Endodermal cell (in vitro differentiated cells): ENCODE measurements around the gene LRRC34. TPM values are rescaled to one million over a fixed set of nuclear protein-coding genes. Genes with fewer than 3 reads are reported as not detected.

ENCODE experiments used
- DNase-seq: peaks from one replicate; pipeline ENCODE4 v3.0.0-alpha.2; 2017
- H3K27ac ChIP-seq: 2 replicates; pipeline ENCODE4 v1.5.1; 2013; ENCODE audit warnings: mild to moderate bottlenecking, low read depth, low read length, moderate library complexity
- H3K27me3 ChIP-seq: 2 replicates; pipeline ENCODE4 v1.6.1; 2013; ENCODE audit warnings: mild to moderate bottlenecking, low read length, moderate library complexity; ENCODE audit not compliant: insufficient read depth, control insufficient read depth, poor library complexity, severe bottlenecking
- H3K36me3 ChIP-seq: 2 replicates; pipeline ENCODE4 v1.7.0; 2013; ENCODE audit warnings: mild to moderate bottlenecking, low read length, moderate library complexity; ENCODE audit not compliant: control insufficient read depth, insufficient read depth
- H3K4me1 ChIP-seq: one replicate; pipeline ENCODE4 v1.7.0; 2013; ENCODE audit warnings: low read length; ENCODE audit not compliant: control insufficient read depth, insufficient read depth
- H3K4me3 ChIP-seq: 2 replicates; pipeline ENCODE4 v1.5.1; 2013; ENCODE audit warnings: mild to moderate bottlenecking, low read length, moderate library complexity
- H3K9ac ChIP-seq: 2 replicates; pipeline ENCODE4 v1.6.1; 2013; ENCODE audit warnings: mild to moderate bottlenecking, low read length, moderate library complexity; ENCODE audit not compliant: poor library complexity, severe bottlenecking; ENCODE audit errors: extremely low read depth
- H3K9me3 ChIP-seq: 2 replicates; pipeline ENCODE4 v1.6.1; 2013; ENCODE audit warnings: mild to moderate bottlenecking, low read length, moderate library complexity; ENCODE audit not compliant: control insufficient read depth
- H3K27ac Mint-ChIP-seq: 2 replicates; pipeline ENCODE4 v1.8.0; 2020; ENCODE audit warnings: mixed read lengths
- H3K27me3 Mint-ChIP-seq: 2 replicates; pipeline ENCODE4 v1.8.0; 2021; ENCODE audit warnings: mild to moderate bottlenecking, mixed read lengths; ENCODE audit not compliant: insufficient read depth
- H3K36me3 Mint-ChIP-seq: 2 replicates; pipeline ENCODE4 v1.8.0; 2020; ENCODE audit warnings: low read depth, mixed read lengths
- H3K4me1 Mint-ChIP-seq: 2 replicates; pipeline ENCODE4 v1.8.0; 2020; ENCODE audit warnings: mixed read lengths
- H3K4me3 Mint-ChIP-seq: 2 replicates; pipeline ENCODE4 v1.8.0; 2020; ENCODE audit warnings: mild to moderate bottlenecking, moderate library complexity, mixed read lengths
- H3K9me3 Mint-ChIP-seq: 2 replicates; pipeline ENCODE4 v1.8.0; 2020; ENCODE audit warnings: mild to moderate bottlenecking, mixed read lengths
- CTCF ChIP-seq: fragments of 200-600 bp; sonication (generic); conservative IDR thresholded peaks from 2 replicates; pipeline ENCODE4 v1.5.0; 2021; ENCODE audit warnings: antibody characterized with exemption, mild to moderate bottlenecking
- WGBS, 2 experiments: methylation state at CpG; one replicate each; pipeline versions ENCODE4 v1.1.5 to v1.1.7; 2013; ENCODE audit warnings: missing lambda C conversion rate in 2 of 2, mixed read lengths in 1 of 2; ENCODE audit not compliant: insufficient coverage in 1 of 2, insufficient read length in 1 of 2; 5-methylcytosine and 5-hydroxymethylcytosine counted together
- total RNA-seq, 2 donors: library from RNA; stranded (reverse); fragmentation: NEBNext Ultra II Directional in 1 of 2; extraction: Animal tissue kit (Norgen Biotek cat#: 25700) in 1 of 2; gene quantifications; 2 replicates in 1 of 2; 3 replicates in 1 of 2; pipeline ENCODE4 v1.2.1, GENCODE V29; 2021

LRRC34 gene
- total RNA-seq, 2 donors from 2014 or later = 5.6 to 11.3 TPM

GRCh38 chr3:169750665-169751064 is 62.0 kb downstream of the LRRC34 start:
- no peaks in the 10 kb centered on the region for H3K4me1 Mint-ChIP-seq
- no peaks in the 10 kb centered on the region for H3K9me3 ChIP-seq
- no peak overlapping the region for H3K4me3 ChIP-seq
- H3K27ac Mint-ChIP-seq = no peak overlapping the region
- no peaks in the 10 kb centered on the region for H3K36me3 ChIP-seq
- H3K4me1 ChIP-seq = no peaks in the 10 kb centered on the region
- no peak overlapping the region for H3K4me3 Mint-ChIP-seq
- 92 to 93% methylated on average over 2 of the region's 2 CpGs for WGBS, 2 experiments
- no peak overlapping the region for H3K9ac ChIP-seq
- H3K36me3 Mint-ChIP-seq = no peaks in the 10 kb centered on the region
- H3K9me3 Mint-ChIP-seq = no peaks in the 10 kb centered on the region
- DNase-seq = no peak
- H3K27ac ChIP-seq = no peak overlapping the region
- no peaks in the 10 kb centered on the region for H3K27me3 ChIP-seq
- H3K27me3 Mint-ChIP-seq = peaks cover 4% of the 10 kb centered on the region
- no peak for TF ChIP-seq CTCF

GRCh38 chr3:169748670-169749069 is 64.0 kb downstream of the LRRC34 start:
- no peaks in the 10 kb centered on the region for H3K9me3 ChIP-seq
- H3K4me1 ChIP-seq = no peaks in the 10 kb centered on the region
- Mint-ChIP-seq H3K4me1 (no peaks in the 10 kb centered on the region), H3K4me3 (no peak overlapping the region), H3K9me3 (no peaks in the 10 kb centered on the region), H3K27ac (no peak overlapping the region), H3K27me3 (peaks cover 4% of the 10 kb centered on the region), H3K36me3 (no peaks in the 10 kb centered on the region)
- no peak overlapping the region for H3K9ac ChIP-seq
- H3K36me3 ChIP-seq = no peaks in the 10 kb centered on the region
- DNase-seq = no peak
- WGBS, 2 experiments = 70 to 87% methylated on average over 2 to 3 of the region's 3 CpGs
- no peaks in the 10 kb centered on the region for H3K27me3 ChIP-seq
- no peak for TF ChIP-seq CTCF
- H3K27ac ChIP-seq = no peak overlapping the region
- no peak overlapping the region for H3K4me3 ChIP-seq

- Mint-ChIP-seq H3K4me1 (no peaks in the 10 kb centered on the region), H3K9me3 (no peaks in the 10 kb centered on the region), H3K27ac (no peak overlapping the region), H3K27me3 (peaks cover 4% of the 10 kb centered on the region), H3K4me3 (no peak overlapping the region), H3K36me3 (no peaks in the 10 kb centered on the region)
- no peaks in the 10 kb centered on the region for H3K9me3 ChIP-seq
- H3K4me1 ChIP-seq = no peaks in the 10 kb centered on the region
- H3K36me3 ChIP-seq = no peaks in the 10 kb centered on the region
- no peak for TF ChIP-seq CTCF
- DNase-seq = no peak
- H3K27ac ChIP-seq = no peak overlapping the region
- no peak overlapping the region for H3K4me3 ChIP-seq
- no peak overlapping the region for H3K9ac ChIP-seq
- 62 to 75% methylated on average over 4 to 6 of the region's 6 CpGs for whole genome bisulfite sequencing, 2 experiments
- no peaks in the 10 kb centered on the region for H3K27me3 ChIP-seq
Observed at GRCh38 chr3:169746924-169747323, 65.8 kb downstream of the LRRC34 start.
